GM10266 (cell line): Measurements from ENCODE around the gene MAP3K19.
"Not testable (repeated sequence)": the region's sequence is repeated elsewhere in the genome, so short reads cannot be mapped to it uniquely, and the experiment has no call there.

Experiments
- DNase-seq: peaks from one replicate; pipeline ENCODE4 v3.0.0; 2012; ENCODE audit errors: extremely low spot score
- TF ChIP-seq, protein P1 (sequence below): IDR thresholded peaks from 2 replicates; pipeline ENCODE4 v1.5.1; 2012; ENCODE audit warnings: mild to moderate bottlenecking, low read depth; ENCODE audit not compliant: control insufficient read depth, insufficient read depth; ENCODE audit errors: missing control alignments

MAP3K19 gene

DNA sequence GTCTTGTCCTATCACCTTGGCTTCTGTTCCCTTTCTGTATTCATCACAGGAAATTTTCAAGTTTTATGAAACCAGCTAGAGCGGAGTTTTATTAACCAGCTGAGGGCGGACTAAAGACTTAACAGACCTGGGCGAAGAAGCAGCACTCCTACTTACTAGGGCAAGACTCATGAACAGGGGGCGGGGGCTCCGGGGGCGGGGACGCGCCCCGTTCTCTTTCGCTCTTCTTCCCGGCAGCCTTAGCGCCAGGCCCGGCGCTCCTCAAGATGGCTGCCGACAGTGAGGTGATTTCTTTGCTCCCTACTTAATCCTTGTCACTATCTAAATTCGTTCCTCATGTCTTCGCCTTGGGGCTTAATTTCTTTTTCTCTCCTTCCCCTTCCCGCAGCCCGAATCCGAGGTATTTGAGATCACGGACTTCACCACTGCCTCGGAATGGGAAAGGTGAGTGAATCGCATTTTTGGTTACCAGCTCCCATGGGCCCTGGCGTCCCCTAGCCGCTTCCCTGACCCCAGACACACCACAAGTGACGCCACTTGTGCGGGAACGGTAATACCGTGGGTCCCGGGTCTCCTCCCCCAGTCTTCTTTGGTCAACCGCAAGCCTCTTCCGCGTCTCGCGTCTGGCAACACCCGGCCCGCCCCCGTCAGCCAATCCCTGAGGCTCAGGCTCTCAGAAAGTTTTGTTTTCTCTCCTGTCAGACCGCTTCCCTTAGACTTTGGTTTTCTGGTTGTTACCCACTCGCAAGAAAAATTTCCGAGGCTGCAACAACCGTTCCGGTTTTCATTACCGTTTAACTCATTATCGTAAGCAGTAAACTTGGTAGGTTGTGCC, 5.0 kb upstream of the MAP3K19 start, which contains the start of gene RAB3GAP1:
RAB3GAP1 (plus strand) TSS at position 251 of the 835 bp plus-strand sequence; CDS start at position 267, 16 bp downstream.
- TF ChIP-seq, protein P1, sequence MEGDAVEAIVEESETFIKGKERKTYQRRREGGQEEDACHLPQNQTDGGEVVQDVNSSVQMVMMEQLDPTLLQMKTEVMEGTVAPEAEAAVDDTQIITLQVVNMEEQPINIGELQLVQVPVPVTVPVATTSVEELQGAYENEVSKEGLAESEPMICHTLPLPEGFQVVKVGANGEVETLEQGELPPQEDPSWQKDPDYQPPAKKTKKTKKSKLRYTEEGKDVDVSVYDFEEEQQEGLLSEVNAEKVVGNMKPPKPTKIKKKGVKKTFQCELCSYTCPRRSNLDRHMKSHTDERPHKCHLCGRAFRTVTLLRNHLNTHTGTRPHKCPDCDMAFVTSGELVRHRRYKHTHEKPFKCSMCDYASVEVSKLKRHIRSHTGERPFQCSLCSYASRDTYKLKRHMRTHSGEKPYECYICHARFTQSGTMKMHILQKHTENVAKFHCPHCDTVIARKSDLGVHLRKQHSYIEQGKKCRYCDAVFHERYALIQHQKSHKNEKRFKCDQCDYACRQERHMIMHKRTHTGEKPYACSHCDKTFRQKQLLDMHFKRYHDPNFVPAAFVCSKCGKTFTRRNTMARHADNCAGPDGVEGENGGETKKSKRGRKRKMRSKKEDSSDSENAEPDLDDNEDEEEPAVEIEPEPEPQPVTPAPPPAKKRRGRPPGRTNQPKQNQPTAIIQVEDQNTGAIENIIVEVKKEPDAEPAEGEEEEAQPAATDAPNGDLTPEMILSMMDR: no peak
- DNase-seq: peak; percentile 85

DNA sequence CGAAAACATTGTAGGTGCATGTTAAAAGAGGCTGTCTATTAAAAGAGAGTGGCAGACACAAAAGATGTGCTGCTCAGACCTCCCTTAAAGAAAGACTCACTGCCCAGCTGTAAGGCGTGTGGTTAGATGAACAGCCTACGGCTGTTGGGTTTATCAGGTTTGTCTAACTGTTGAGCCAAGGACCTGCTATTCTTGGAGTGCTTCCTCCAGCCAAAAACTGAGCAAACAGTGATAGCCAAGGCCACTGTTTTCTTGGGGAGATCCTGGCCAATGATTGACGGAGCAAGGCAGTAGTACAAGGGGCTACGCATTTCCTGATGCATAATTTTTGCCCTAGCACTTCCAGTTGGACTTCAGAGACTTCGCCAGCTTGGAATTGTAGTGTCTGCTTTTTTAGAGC, 3.4 kb upstream of the MAP3K19 start:
- no peak for DNase-seq
- TF ChIP-seq, protein P1: no peak

GRCh38 chr2:135050132-135050531, 2.9 kb upstream of the MAP3K19 start:
- DNase-seq: no peak
- TF ChIP-seq, protein P1: no peak

DNA sequence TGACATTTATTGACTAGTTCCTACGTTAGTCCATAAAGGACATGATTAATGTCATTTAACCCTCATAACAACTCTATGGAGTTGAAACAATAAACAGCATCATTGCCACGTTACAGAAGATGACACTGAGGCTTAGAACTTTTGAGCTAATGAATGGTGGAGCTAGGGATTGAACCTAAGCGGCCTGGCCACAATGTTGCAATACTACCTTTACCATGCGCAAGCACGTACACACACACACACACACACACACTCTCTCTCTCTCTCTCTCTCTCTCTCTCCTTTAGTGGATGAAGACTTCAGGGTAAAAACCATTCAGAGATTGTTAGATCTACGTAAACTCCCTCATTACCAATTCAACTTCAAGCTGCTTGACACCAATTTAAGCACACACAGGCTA, 875 bp upstream of the MAP3K19 start:
- DNase-seq: no peak
- TF ChIP-seq, protein P1: no peak

- no peak for DNase-seq
- TF ChIP-seq, protein P1: peak; percentile 59
Observed at GRCh38 chr2:135043345-135043744, 3.9 kb downstream of the MAP3K19 start.

- DNase-seq: no peak
- TF ChIP-seq, protein P1: no peak
Observed at GRCh38 chr2:135037831-135038230, 9.4 kb downstream of the MAP3K19 start.

DNA sequence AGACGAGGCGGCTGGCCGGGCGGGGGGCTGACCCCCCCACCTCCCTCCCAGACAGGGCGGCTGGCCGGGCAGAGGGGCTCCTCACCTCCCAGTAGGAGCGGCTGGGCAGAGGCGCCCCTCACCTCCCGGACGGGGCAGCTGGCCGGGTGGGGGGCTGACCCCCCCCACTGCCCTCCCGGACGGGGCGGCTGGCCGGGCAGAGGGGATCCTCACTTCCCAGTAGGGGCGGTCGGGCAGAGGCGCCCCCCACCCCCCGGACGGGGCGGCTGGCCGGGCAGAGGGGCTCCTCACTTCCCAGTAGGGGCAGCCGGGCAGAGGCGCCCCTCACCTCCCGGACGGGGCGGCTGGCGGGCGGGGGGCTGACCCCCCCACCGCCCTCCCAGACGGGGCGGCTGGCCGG, 14.0 kb downstream of the MAP3K19 start:
- DNase-seq: not testable (repeated sequence)
